Stimulated activated CD8-positive, alpha-beta memory T cell treated with anti-CD3 and anti-CD28 coated beads, Interleukin-4, amount 100 ng/mL, for 1 hour (primary cell): ENCODE data around the gene NPAS3.

Experiments
- DNase-seq, 2 donors: peaks; one replicate each; pipeline ENCODE4 v3.0.0-alpha.2; 2020; ENCODE audit warnings: low read depth in 2 of 2, low spot score in 1 of 2

The NPAS3 gene

GRCh38 chr14:33699300-33699983 lies 760.8 kb downstream of the NPAS3 start:
- DNase-seq: no peak

GRCh38 chr14:33700052-33700451 lies 761.4 kb downstream of the NPAS3 start:
- no peak for DNase-seq

- DNase-seq: no peak
These were observed 763.6 kb downstream of the NPAS3 start for GRCh38 chr14:33702293-33702692.

GRCh38 chr14:33704481-33704880 lies 765.8 kb downstream of the NPAS3 start:
- DNase-seq: no peak

GRCh38 chr14:33705490-33705889 lies 766.8 kb downstream of the NPAS3 start:
- DNase-seq: no peak

- DNase-seq: no peak
These were observed 769.0 kb downstream of the NPAS3 start for GRCh38 chr14:33707716-33708115.

GRCh38 chr14:33709283-33709682 lies 770.6 kb downstream of the NPAS3 start:
- no peak for DNase-seq

GRCh38 chr14:33709711-33710110 lies 771.0 kb downstream of the NPAS3 start:
- DNase-seq: no peak

GRCh38 chr14:33710273-33710672 lies 771.6 kb downstream of the NPAS3 start:
- no peak for DNase-seq

GRCh38 chr14:33711194-33711593 lies 772.5 kb downstream of the NPAS3 start:
- DNase-seq: no peak

GRCh38 chr14:33711811-33712216 lies 773.1 kb downstream of the NPAS3 start:
- no peak for DNase-seq

GRCh38 chr14:33714527-33715226 lies 776.0 kb downstream of the NPAS3 start:
- no peak for DNase-seq

GRCh38 chr14:33715227-33715528 lies 776.5 kb downstream of the NPAS3 start:
- DNase-seq: no peak

GRCh38 chr14:33716921-33717320 lies 778.2 kb downstream of the NPAS3 start:
- DNase-seq: no peak

- no peak for DNase-seq
These were observed 779.2 kb downstream of the NPAS3 start for GRCh38 chr14:33717866-33718265.

- DNase-seq: no peak
These were observed 781.7 kb downstream of the NPAS3 start for GRCh38 chr14:33720284-33720787.

GRCh38 chr14:33726685-33727084 lies 788.0 kb downstream of the NPAS3 start:
- no peak for DNase-seq

GRCh38 chr14:33727606-33728005 lies 788.9 kb downstream of the NPAS3 start:
- no peak for DNase-seq

GRCh38 chr14:33728010-33728498 lies 789.4 kb downstream of the NPAS3 start:
- no peak for DNase-seq

GRCh38 chr14:33730156-33730555 lies 791.5 kb downstream of the NPAS3 start:
- DNase-seq: no peak

GRCh38 chr14:33732175-33732574 lies 793.5 kb downstream of the NPAS3 start:
- DNase-seq: no peak

GRCh38 chr14:33733310-33733709 lies 794.6 kb downstream of the NPAS3 start:
- no peak for DNase-seq

GRCh38 chr14:33733721-33734120 lies 795.0 kb downstream of the NPAS3 start:
- no peak for DNase-seq
